CD14-positive monocyte (primary cell): ENCODE measurements around the gene PROM2. TPM values are rescaled to one million over a fixed set of nuclear protein-coding genes. Genes with fewer than 3 reads are reported as not detected.

Source experiments
- DNase-seq, 3 donors: peaks; one replicate each; pipeline ENCODE4 v3.0.0-alpha.2; 2011 to 2022
- H2AFZ ChIP-seq: 2 replicates; pipeline ENCODE4 v1.6.0; 2012; ENCODE audit warnings: mild to moderate bottlenecking, low read depth, low read length, inconsistent platforms; ENCODE audit not compliant: insufficient read depth, poor library complexity, severe bottlenecking
- H3K27ac ChIP-seq, 2 donors: 1 replicate in 1 of 2; 2 replicates in 1 of 2; pipeline ENCODE4 v1.5.1; 2012 to 2013; ENCODE audit warnings: low read length in 2 of 2, control low read depth in 1 of 2, inconsistent platforms in 1 of 2, low read depth in 1 of 2, mild to moderate bottlenecking in 1 of 2
- H3K27me3 ChIP-seq, 2 donors: one replicate each; pipeline versions ENCODE4 v1.6.0 to v1.6.1; 2011 to 2013; ENCODE audit warnings: low read length in 2 of 2; ENCODE audit not compliant: control insufficient read depth in 2 of 2, insufficient read depth in 2 of 2
- H3K36me3 ChIP-seq, 2 donors: replicated peaks in 1 of 2; 1 replicate in 1 of 2; 2 replicates in 1 of 2; pipeline versions ENCODE4 v1.5.1 to v1.6.1; 2012 to 2013; ENCODE audit warnings: low read length in 2 of 2, control low read depth in 1 of 2, inconsistent platforms in 1 of 2, mild to moderate bottlenecking in 1 of 2; ENCODE audit not compliant: insufficient read depth in 2 of 2, control insufficient read depth in 1 of 2
- H3K4me1 ChIP-seq, 2 donors: 1 replicate in 1 of 2; 2 replicates in 1 of 2; pipeline versions ENCODE4 v1.5.1 to v1.6.1; 2012 to 2013; ENCODE audit warnings: low read length in 2 of 2, control low read depth in 1 of 2, inconsistent platforms in 1 of 2, mild to moderate bottlenecking in 1 of 2, moderate library complexity in 1 of 2; ENCODE audit not compliant: insufficient read depth in 2 of 2, control insufficient read depth in 1 of 2
- H3K4me2 ChIP-seq: replicated peaks from 2 replicates; pipeline ENCODE3; 2012; ENCODE audit warnings: low read length, moderate library complexity, mild to moderate bottlenecking; ENCODE audit not compliant: poor library complexity, severe bottlenecking; ENCODE audit errors: extremely low read depth
- H3K4me3 ChIP-seq, 3 experiments: fragments of 200-600 bp in 1 of 3; sonication (generic) in 1 of 3; replicated peaks in 1 of 3; 1 replicate in 2 of 3; 2 replicates in 1 of 3; pipeline ENCODE4 v1.5.1; 2011 to 2013; ENCODE audit warnings: low read length in 3 of 3, mild to moderate bottlenecking in 3 of 3, control low read depth in 2 of 3, low read depth in 2 of 3, inconsistent platforms in 1 of 3, moderate library complexity in 1 of 3
- H3K79me2 ChIP-seq: 2 replicates; pipeline ENCODE4 v1.6.0; 2012; ENCODE audit warnings: mild to moderate bottlenecking, control low read depth, inconsistent platforms, low read length, moderate library complexity; ENCODE audit not compliant: insufficient read depth
- H3K9ac ChIP-seq: 2 replicates; pipeline ENCODE4 v1.6.0; 2017; ENCODE audit warnings: low read length, mild to moderate bottlenecking; ENCODE audit not compliant: insufficient read depth, poor library complexity, severe bottlenecking
- H3K9me3 ChIP-seq, 2 donors: replicated peaks in 1 of 2; 1 replicate in 1 of 2; 2 replicates in 1 of 2; pipeline versions ENCODE4 v1.5.1 to v1.6.1; 2012 to 2013; ENCODE audit warnings: low read length in 2 of 2, control low read depth in 1 of 2; ENCODE audit not compliant: control insufficient read depth in 1 of 2, insufficient read depth in 1 of 2
- H4K20me1 ChIP-seq: 2 replicates; pipeline ENCODE4 v1.6.0; 2012; ENCODE audit warnings: mild to moderate bottlenecking, low read length, control low read depth, moderate library complexity; ENCODE audit not compliant: insufficient read depth
- H3K27ac Mint-ChIP-seq, 7 donors: one replicate each; pipeline ENCODE4 v1.8.0; 2020; ENCODE audit warnings: mild to moderate bottlenecking in 7 of 7, mixed read lengths in 7 of 7, moderate library complexity in 6 of 7, inconsistent platforms in 2 of 7
- H3K27me3 Mint-ChIP-seq, 3 donors: one replicate each; pipeline ENCODE4 v1.8.0; 2021 to 2022; ENCODE audit warnings: low read depth in 3 of 3, mild to moderate bottlenecking in 3 of 3, mixed read lengths in 3 of 3, moderate library complexity in 3 of 3, inconsistent platforms in 1 of 3
- H3K36me3 Mint-ChIP-seq, 2 donors: one replicate each; pipeline ENCODE4 v1.8.0; 2020; ENCODE audit warnings: mixed read lengths in 2 of 2, inconsistent platforms in 1 of 2, mild to moderate bottlenecking in 1 of 2
- H3K4me1 Mint-ChIP-seq: one replicate; pipeline ENCODE4 v1.8.0; 2020; ENCODE audit warnings: mild to moderate bottlenecking, mixed read lengths
- H3K4me3 Mint-ChIP-seq, 2 donors: one replicate each; pipeline ENCODE4 v1.8.0; 2020; ENCODE audit warnings: mild to moderate bottlenecking in 2 of 2, mixed read lengths in 2 of 2, moderate library complexity in 1 of 2
- H3K9me3 Mint-ChIP-seq, 7 donors: one replicate each; pipeline ENCODE4 v1.8.0; 2020 to 2022; ENCODE audit warnings: mixed read lengths in 7 of 7, mild to moderate bottlenecking in 6 of 7, moderate library complexity in 6 of 7, inconsistent platforms in 2 of 7
- CTCF ChIP-seq: fragments of 200-600 bp; IDR thresholded peaks from one replicate; pipeline ENCODE4 v1.8.0; 2022; ENCODE audit warnings: antibody characterized with exemption, mild to moderate bottlenecking
- WGBS: methylation state at CpG from one replicate; pipeline ENCODE4 v1.1.5; 2013; ENCODE audit warnings: missing lambda C conversion rate; ENCODE audit not compliant: insufficient coverage; 5-methylcytosine and 5-hydroxymethylcytosine counted together
- intact Hi-C, 2 donors: fragments of 100-400 bp; cut with micrococcal nuclease; formaldehyde crosslinking; loops; one replicate each; pipeline versions ENCODE4 v1.15.0 to v1.15.1; 2023
- polyA plus RNA-seq, 3 donors: library from polyadenylated mRNA; depleted of rRNA in 1 of 3; unstranded in 2 of 3; stranded (reverse) in 1 of 3; fragments of 300-500 nt in 2 of 3; fragments of >200 nt in 1 of 3; fragmentation: Illumina TruSeq in 2 of 3; gene quantifications; 1 replicate in 2 of 3; 2 replicates in 1 of 3; pipeline ENCODE4 v1.2.3, GENCODE V29; 2012 to 2021

PROM2 gene
- polyA plus RNA-seq, 3 donors, result 0.41 TPM; not detected in 2

- no peak for TF ChIP-seq CTCF
- no peak overlapping the region for H3K4me3 ChIP-seq
- H3K36me3 ChIP-seq, result no peaks in the 10 kb centered on the region
- Mint-ChIP-seq H3K36me3 (no peaks in the 10 kb centered on the region), H3K4me1 (no peaks in the 10 kb centered on the region), H3K27ac (no peak overlapping the region), H3K9me3 (peaks cover 0 to 7% (median 1%) of the 10 kb centered on the region in 7 donors), H3K27me3 (peaks cover 0 to 7% (median 3%) of the 10 kb centered on the region in 3 donors), H3K4me3 (no peak overlapping the region)
- no peaks in the 10 kb centered on the region for H3K27me3 ChIP-seq
- intact Hi-C loops, result no loop called here
- H3K27ac ChIP-seq, result no peak overlapping the region
- no peak overlapping the region for H3K9ac ChIP-seq
- no peaks in the 10 kb centered on the region for H3K79me2 ChIP-seq
- no peaks in the 10 kb centered on the region for H3K4me1 ChIP-seq
- no peak for DNase-seq
- no peaks in the 10 kb centered on the region for H3K9me3 ChIP-seq
- no peak overlapping the region for H3K4me2 ChIP-seq
- H2AFZ ChIP-seq, result no peak overlapping the region
- 85% methylated on average over 4 of the region's 7 CpGs for WGBS
- H4K20me1 ChIP-seq, result no peaks in the 10 kb centered on the region
Measured at GRCh38 chr2:95327861-95328260, 53.6 kb downstream of the PROM2 start.

- Histone ChIP-seq H3K9ac (no peak overlapping the region), H3K27ac (no peak overlapping the region), H4K20me1 (no peaks in the 10 kb centered on the region), H3K4me2 (no peak overlapping the region), H3K36me3 (no peaks in the 10 kb centered on the region), H3K4me3 (no peak overlapping the region), H2AFZ (no peak overlapping the region), H3K9me3 (no peaks in the 10 kb centered on the region), H3K79me2 (no peaks in the 10 kb centered on the region), H3K27me3 (no peaks in the 10 kb centered on the region), H3K4me1 (no peaks in the 10 kb centered on the region)
- intact Hi-C loops, result no loop called here
- H3K36me3 Mint-ChIP-seq, result no peaks in the 10 kb centered on the region
- H3K9me3 Mint-ChIP-seq, result peaks cover 0 to 7% (median 1%) of the 10 kb centered on the region in 7 donors
- no peak for TF ChIP-seq CTCF
- peaks cover 0 to 5% (median 3%) of the 10 kb centered on the region in 3 donors for H3K27me3 Mint-ChIP-seq
- H3K4me3 Mint-ChIP-seq, result no peak overlapping the region
- no peaks in the 10 kb centered on the region for H3K4me1 Mint-ChIP-seq
- no peak overlapping the region for H3K27ac Mint-ChIP-seq
- WGBS, result 80% methylated on average over 14 of the region's 15 CpGs
- DNase-seq, result no peak
Measured at GRCh38 chr2:95328358-95329125, 54.3 kb downstream of the PROM2 start.
